ENCODE results near the gene CALHM2. TPM values are rescaled to one million over a fixed set of nuclear protein-coding genes. Genes with fewer than 3 reads are reported as not detected.

Gene CALHM2
- total and polyA plus RNA-seq, 2 donors (not counting 3 experiments of a cell fraction or from before 2014, with no cell fraction given) = 32.1 to 38.4 TPM

GRCh38 chr10:103479135-103479534 lies 27.0 kb upstream of the CALHM2 start, which contains the start of gene CALHM3:
Gene CALHM3, minus strand, starts transcription at chr10:103479240. Its CDS starts 208 bp downstream, at chr10:103479032.
- no peaks in the 10 kb centered on the region for H3K9me3 ChIP-seq (replicated peaks; ENCODE audit: control insufficient read depth, insufficient read depth, low read length)
- no peaks in the 10 kb centered on the region for H3K36me3 ChIP-seq (ENCODE audit: control insufficient read depth in 2 of 2, extremely low read depth in 1 of 2, insufficient read depth in 2 of 2, low read length in 2 of 2)
- H4K20me1 ChIP-seq (replicated peaks; ENCODE audit: control insufficient read depth, extremely low read depth, insufficient read depth, low read length) = no peaks in the 10 kb centered on the region
- H3K4me2 ChIP-seq (ENCODE audit: insufficient read depth, low read length) = no peak within 1 kb of the TSS
- no peak within 1 kb of the TSS for H3K4me3 ChIP-seq (replicated peaks in 1 of 3; ENCODE audit: insufficient read depth in 1 of 3, low read depth in 1 of 3, low read length in 3 of 3)
- DNase-seq (ENCODE audit: low read depth, low spot score) (no peak), FAIRE-seq (no peak)
- BruUV-seq (replicated peaks) = no TSS peak
- ChIA-PET POLR2A (no interaction called here), CTCF (no interaction called here)
- no peaks in the 10 kb centered on the region for H3K4me1 ChIP-seq (ENCODE audit: control insufficient read depth, extremely low read depth, insufficient read depth, low read length)
- H3K27me3 ChIP-seq (ENCODE audit: control insufficient read depth in 2 of 2, insufficient read depth in 2 of 2, low read length in 2 of 2) = no peaks in the 10 kb centered on the region
- dilution Hi-C loops (cut with MboI; ENCODE audit: extremely low pct_ligation_motif_present, low sequenced_read_pairs) = no loop called here
- H2AFZ ChIP-seq (ENCODE audit: low read depth, low read length) = no peak within 1 kb of the TSS
- no peak within 1 kb of the TSS for H3K27ac ChIP-seq (ENCODE audit: insufficient read depth, low read depth, low read length)
- no peak within 1 kb of the TSS for H3K9ac ChIP-seq (replicated peaks; ENCODE audit: extremely low read depth, insufficient read depth, low read length)
- no peaks in the 10 kb centered on the region for H3K79me2 ChIP-seq (ENCODE audit: control insufficient read depth, insufficient read depth, low read length)
- intact Hi-C loops (cut with micrococcal nuclease) = no loop called here
- no peak for TF ChIP-seq EZH2 (IDR thresholded peaks at IDR 0.05; ENCODE audit: borderline replicate concordance, low read depth, low read length, severe bottlenecking)
- no peak for TF ChIP-seq FOS (IDR thresholded peaks at IDR 0.05; ENCODE audit: borderline replicate concordance, insufficient read depth, low read length)
- no peak for TF ChIP-seq JUN (IDR thresholded peaks at IDR 0.05; ENCODE audit: borderline replicate concordance, insufficient read depth, insufficient read length, low read depth)
- TF ChIP-seq MAX (IDR thresholded peaks at IDR 0.05; ENCODE audit: insufficient read depth, insufficient read length) = no peak
- TF ChIP-seq POLR2AphosphoS5 (IDR thresholded peaks at IDR 0.05; ENCODE audit: insufficient read depth, low read depth, low read length) = no peak
- no peak for TF ChIP-seq MYC (IDR thresholded peaks at IDR 0.05; ENCODE audit: low read depth, low read length)
- H3K9me1 ChIP-seq (replicated peaks; ENCODE audit: control insufficient read depth, extremely low read depth, insufficient read depth, low read length) = no peaks in the 10 kb centered on the region

DNA sequence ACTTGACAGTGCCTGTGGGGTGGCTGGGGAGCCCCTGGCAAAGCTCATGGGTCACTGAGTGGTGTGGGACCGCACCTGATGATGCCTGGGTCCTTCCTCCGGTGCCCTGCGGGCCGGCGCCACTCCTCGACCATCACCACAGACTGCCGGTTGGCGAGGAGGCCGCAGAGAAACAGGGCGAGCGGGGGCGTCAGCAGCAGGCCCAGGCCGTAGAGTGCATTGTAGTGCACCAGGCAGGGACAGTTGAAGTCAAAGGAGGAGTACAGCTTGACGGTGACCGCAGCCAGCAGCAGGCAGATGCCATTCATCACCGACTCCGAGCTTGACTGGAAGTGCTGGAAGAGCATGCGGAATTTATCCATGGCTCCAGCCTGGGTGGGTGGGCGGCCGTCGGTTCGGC lies 26.5 kb upstream of the CALHM2 start:
- no TSS peak for BruUV-seq (replicated peaks)
- Histone ChIP-seq H3K9me3 (replicated peaks; ENCODE audit: control insufficient read depth, insufficient read depth, low read length) (no peaks in the 10 kb centered on the region), H3K4me2 (ENCODE audit: insufficient read depth, low read length) (no peak overlapping the region), H4K20me1 (replicated peaks; ENCODE audit: control insufficient read depth, extremely low read depth, insufficient read depth, low read length) (no peaks in the 10 kb centered on the region), H3K27me3 (ENCODE audit: control insufficient read depth in 2 of 2, insufficient read depth in 2 of 2, low read length in 2 of 2) (no peaks in the 10 kb centered on the region), H3K4me3 (replicated peaks in 1 of 3; ENCODE audit: insufficient read depth in 1 of 3, low read depth in 1 of 3, low read length in 3 of 3) (no peak overlapping the region), H3K9ac (replicated peaks; ENCODE audit: extremely low read depth, insufficient read depth, low read length) (no peak overlapping the region), H3K4me1 (ENCODE audit: control insufficient read depth, extremely low read depth, insufficient read depth, low read length) (no peaks in the 10 kb centered on the region), H3K79me2 (ENCODE audit: control insufficient read depth, insufficient read depth, low read length) (no peaks in the 10 kb centered on the region), H2AFZ (ENCODE audit: low read depth, low read length) (no peak overlapping the region), H3K36me3 (ENCODE audit: control insufficient read depth in 2 of 2, extremely low read depth in 1 of 2, insufficient read depth in 2 of 2, low read length in 2 of 2) (no peaks in the 10 kb centered on the region), H3K27ac (ENCODE audit: insufficient read depth, low read depth, low read length) (no peak overlapping the region), H3K9me1 (replicated peaks; ENCODE audit: control insufficient read depth, extremely low read depth, insufficient read depth, low read length) (no peaks in the 10 kb centered on the region)
- dilution Hi-C loops (cut with MboI; ENCODE audit: extremely low pct_ligation_motif_present, low sequenced_read_pairs) (no loop called here), intact Hi-C loops (cut with micrococcal nuclease) (no loop called here)
- DNase-seq (ENCODE audit: low read depth, low spot score) = no peak
- FAIRE-seq = no peak
- ChIA-PET CTCF (no interaction called here), POLR2A (no interaction called here)
- TF ChIP-seq MAX (IDR thresholded peaks at IDR 0.05; ENCODE audit: insufficient read depth, insufficient read length) = no peak

All from endothelial cell of umbilical vein (primary cell).